Astrocyte of the spinal cord (primary cell): Measurements from ENCODE around the gene ACVR1B.
A peak's percentile ranks its signal among the peaks of the same experiment; 100 is the strongest.

Source experiments
- DNase-seq: peaks from one replicate; pipeline ENCODE4 v3.0.0; 2011; ENCODE audit warnings: low read depth, low spot score
- H3K4me3 ChIP-seq: 2 replicates; pipeline ENCODE4 v1.5.1; 2011; ENCODE audit warnings: low read depth, mild to moderate bottlenecking, low read length, moderate library complexity
- in situ Hi-C: cut with HindIII; loops from 2 replicates; pipeline ENCODE4 v1.10.0; 2017; ENCODE audit warnings: low sequenced_read_pairs
- TF ChIP-seq, protein P1 (sequence below): IDR thresholded peaks from 2 replicates; pipeline ENCODE4 v1.5.1; 2012; ENCODE audit warnings: low read depth, mild to moderate bottlenecking, low read length, inconsistent platforms

Gene ACVR1B

DNA sequence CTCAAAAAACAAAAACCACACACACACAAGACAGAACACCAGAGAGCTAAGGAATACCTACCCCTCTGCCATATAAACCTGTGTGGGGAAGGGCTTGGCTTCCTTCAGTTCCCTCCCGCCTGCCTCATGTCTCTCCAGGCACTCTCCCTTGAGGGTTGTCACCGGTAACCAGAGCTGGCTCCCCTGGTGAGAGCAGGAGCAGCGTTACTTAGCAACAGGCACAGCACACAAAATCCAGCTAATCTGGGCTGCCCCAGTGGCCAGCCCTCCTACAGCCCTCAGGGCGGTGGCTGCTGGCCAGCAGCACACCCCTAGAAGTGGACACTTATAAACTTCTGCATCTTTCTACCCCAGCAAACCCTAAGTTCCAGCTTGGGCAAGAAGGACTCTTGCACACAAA is 78.2 kb downstream of the ACVR1B start:
- DNase-seq = peak; percentile 81
- in situ Hi-C loops = no loop called here
- TF ChIP-seq, protein P1, sequence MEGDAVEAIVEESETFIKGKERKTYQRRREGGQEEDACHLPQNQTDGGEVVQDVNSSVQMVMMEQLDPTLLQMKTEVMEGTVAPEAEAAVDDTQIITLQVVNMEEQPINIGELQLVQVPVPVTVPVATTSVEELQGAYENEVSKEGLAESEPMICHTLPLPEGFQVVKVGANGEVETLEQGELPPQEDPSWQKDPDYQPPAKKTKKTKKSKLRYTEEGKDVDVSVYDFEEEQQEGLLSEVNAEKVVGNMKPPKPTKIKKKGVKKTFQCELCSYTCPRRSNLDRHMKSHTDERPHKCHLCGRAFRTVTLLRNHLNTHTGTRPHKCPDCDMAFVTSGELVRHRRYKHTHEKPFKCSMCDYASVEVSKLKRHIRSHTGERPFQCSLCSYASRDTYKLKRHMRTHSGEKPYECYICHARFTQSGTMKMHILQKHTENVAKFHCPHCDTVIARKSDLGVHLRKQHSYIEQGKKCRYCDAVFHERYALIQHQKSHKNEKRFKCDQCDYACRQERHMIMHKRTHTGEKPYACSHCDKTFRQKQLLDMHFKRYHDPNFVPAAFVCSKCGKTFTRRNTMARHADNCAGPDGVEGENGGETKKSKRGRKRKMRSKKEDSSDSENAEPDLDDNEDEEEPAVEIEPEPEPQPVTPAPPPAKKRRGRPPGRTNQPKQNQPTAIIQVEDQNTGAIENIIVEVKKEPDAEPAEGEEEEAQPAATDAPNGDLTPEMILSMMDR = no peak
- H3K4me3 ChIP-seq = no peak overlapping the region

DNA sequence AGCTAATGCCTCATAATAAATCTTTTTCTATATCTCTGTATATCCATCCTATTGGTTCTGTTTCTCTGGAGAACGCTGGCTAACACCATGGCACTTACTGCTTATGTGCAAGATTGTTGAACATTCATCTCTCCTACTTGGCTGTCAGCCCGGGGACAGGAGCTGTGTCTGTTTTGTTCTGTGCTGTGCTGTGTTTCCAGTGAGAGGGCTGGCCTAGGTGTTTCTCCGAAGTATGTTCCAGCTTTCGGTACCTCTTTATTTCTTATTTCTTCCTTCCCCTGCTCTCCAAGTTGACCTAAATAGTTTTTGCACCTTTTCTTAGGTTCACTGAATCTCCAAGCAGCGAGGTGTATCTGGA is 80.9 kb downstream of the ACVR1B start:
- in situ Hi-C loops = no loop called here
- DNase-seq = peak; percentile 83
- TF ChIP-seq, protein P1 = no peak
- H3K4me3 ChIP-seq = peak overlapping the region; percentile 38

DNA sequence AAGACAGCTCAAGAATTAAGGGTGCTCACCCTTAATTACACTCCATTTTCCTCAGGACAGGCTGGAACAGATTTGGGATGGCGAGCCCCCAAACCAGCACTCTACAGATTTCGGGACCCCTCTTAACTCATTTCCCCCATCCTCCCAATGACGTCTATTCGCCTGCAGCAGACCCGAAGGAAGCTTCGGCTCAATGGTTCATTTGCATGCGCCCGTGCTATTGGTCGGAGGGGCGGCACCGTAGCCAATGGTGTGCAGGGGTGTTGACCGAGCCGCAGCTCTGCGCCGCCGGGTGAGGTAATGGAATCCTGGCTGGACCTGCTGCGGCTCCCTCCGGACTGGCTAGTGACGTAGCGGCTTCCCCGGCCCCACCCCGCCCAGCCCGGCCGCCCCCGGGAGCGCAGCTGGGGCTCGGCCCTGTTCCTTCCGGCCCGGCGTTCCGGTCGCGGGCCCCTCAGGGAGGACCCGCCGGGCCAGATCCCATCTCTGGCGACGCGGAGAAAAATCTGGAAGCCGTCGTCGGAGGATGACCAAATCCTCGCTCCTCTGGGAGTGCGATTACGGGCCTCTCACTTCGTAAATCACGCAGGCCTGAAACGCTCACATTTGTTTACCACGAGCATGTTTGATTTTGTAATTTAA is 81.4 kb downstream of the ACVR1B start:
- TF ChIP-seq, protein P1 = no peak
- in situ Hi-C loops = no loop called here
- peak overlapping the region; percentile 38 for H3K4me3 ChIP-seq
- peak; percentile 98 for DNase-seq

DNA sequence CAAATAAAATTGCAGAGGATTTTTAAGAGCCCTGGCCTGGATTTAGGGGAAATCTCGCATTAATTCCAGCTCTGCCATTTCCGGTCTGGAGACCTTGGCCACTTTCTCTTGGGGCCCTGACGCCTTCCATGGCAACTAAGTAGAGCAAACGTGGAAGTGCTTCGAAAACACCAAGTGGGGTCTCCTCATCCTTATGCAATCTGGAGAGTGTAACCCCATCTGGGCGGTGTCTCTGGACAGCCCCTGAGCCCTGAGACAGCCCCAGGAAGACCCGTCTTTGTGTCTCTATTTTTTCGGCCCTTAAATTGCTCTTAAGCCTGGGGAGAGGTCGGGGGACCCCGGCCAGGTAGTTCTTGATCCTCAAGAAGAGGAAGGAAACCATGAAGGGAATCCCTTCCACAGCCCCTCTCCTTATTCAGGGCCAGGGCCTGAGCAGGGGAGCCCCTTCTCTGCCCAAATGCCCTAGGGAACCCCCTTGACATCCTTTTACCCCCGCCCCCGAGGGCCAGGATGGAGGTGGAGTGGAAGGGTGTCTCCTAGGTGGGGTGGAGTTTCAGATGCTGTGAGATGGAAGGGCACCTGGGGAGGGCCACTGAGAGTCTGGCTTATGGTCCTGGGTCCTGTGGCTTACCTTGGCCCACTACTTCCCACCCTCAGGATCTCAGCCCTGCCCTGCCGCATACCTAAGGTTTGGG is 82.1 kb downstream of the ACVR1B start:
- in situ Hi-C loops = no loop called here
- peak overlapping the region; percentile 35 for H3K4me3 ChIP-seq

DNA sequence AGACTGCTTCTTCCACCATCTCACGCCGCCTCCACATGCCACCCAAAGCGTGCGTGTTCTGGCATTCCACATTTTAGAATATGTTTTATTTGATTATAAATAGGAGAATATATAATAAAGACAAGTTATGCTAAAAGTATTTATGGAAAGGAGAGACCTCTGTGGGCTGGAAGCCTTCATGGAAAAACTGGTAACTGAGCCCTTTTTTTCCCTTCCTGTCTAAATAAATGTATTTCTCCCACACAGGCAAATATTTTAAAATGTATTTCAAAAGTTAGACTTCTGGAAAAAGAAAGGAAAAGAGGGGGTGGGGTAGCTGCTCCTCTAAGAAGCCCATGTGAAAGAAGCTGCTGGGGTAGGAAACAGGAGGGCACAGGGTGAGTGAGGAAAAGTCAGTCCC is 83.7 kb downstream of the ACVR1B start:
- no peak for DNase-seq
- TF ChIP-seq, protein P1 = no peak
- in situ Hi-C loops = no loop called here
- H3K4me3 ChIP-seq = no peak overlapping the region

More for the DNA sequence above, 82.1 kb downstream of the ACVR1B start:
- no peak for DNase-seq
- TF ChIP-seq, protein P1 = no peak

DNA sequence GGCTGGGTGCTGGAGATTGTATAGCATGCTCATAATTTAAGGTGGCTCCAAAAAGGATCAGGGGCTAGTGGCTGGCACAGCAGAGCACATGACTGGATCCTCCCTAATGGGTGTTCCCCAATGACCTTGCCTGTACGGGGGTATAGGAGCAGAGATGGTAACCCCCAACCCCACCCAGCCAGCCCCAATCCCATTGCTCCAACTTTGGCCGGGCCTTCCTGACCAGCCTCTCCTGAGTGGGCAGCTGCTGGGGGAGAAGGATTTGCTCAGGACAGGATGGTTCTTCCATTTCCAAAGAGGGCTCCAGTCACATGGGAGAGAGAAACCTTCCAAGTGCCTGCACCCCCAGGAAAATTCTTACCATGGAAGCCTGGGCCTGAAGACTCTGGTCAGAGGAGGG is 84.4 kb downstream of the ACVR1B start:
- DNase-seq = no peak
- no peak overlapping the region for H3K4me3 ChIP-seq
- TF ChIP-seq, protein P1 = no peak
- in situ Hi-C loops = no loop called here
